HG02943 (cell line): Measurements from ENCODE around the gene TMEM212.
"Not testable (repeated sequence)": the region's sequence is repeated elsewhere in the genome, so short reads cannot be mapped to it uniquely, and the experiment has no call there.

Source experiments
- ATAC-seq: cut with Tn5 transposase; IDR thresholded peaks from one replicate; pipeline ENCODE4 v1.9.1; 2021; ENCODE audit warnings: mild to moderate bottlenecking, low read depth, moderate library complexity; ENCODE audit not compliant: unreplicated experiment

The TMEM212 gene

DNA sequence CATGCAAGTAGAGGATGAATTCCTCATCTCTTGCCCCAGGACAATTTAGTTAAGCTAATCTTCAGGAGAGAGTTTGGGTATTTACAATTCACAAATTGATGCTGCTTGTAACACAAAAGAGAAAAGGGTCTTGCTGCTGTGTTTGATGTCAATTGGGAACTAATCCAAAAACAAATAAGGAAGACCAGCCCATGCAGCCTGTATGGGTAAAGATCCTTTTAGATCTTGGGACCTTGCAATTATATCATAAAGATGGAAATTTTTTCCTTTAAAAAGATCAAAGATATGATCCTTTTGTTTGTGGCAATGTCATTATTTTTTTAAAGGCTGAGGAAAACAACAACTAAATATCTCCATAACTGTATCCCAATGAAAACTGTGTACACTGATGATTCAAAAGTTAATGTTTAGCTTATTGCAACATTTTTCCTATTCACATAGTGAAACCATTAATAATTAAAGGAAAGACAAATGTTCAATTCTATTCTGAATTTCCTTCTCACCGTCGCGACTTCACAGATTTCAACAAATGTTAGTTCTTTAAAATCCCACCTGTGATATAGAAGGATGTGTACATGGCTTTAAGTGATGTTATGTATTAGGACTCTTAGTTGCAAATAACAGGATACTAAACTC, 40.2 kb downstream of the TMEM212 start:
- ATAC-seq: no peak

DNA sequence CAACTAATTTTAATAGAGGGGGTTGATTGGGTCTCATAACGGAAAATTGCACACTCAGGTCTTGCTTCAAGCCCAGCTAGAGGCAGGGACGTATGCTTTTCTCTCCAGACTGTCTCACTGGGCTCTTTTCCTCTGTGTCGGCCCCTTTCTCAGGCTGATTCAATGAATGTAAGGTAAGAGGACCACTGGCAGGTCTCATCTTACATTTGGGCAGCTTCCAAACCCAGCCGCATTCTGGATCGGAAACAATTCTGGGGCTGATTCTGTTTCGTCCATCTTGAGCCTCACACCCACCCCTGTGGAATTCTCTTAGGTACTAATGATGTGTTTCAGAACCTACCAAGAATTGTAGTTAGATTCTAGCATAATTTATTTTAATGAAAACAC, 40.7 kb downstream of the TMEM212 start:
- no peak for ATAC-seq

DNA sequence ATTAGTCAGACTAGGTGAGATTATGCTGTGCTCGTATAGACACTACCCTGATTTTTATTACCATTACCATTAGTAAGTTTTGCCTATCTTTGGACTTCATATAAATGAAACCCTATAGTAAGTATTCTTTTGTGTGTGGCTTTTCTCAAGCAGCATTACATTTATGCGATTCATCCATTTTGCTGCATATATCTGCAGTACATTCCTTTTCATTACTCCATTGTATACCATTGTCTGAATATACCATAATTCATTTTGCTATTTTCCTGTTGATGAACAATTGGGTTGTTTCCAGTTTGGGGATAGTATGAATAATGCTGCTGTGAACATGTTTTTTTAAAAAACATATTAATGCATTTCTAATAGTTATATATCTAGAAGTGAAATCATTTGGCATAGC, 45.3 kb downstream of the TMEM212 start:
- ATAC-seq: no peak

DNA sequence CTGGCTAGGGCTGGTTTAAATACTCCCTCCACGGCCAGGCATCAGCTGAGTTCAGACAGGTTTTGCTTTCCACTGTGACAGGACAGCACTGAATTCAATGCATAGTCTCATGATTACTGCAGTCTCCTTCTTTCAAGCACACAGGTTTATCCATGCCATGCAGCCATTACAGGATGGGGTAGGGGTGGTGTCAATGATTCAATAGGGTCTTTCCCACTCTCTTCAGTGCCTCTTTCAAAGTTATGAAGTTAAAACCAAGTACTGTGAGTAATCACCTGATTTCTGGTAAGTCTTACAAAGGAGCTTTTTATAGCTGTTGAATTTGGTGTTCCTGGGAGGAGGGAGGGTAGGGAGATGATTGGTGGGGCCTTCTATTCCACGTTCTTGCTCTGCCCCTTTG, 47.2 kb downstream of the TMEM212 start:
- ATAC-seq: no peak

DNA sequence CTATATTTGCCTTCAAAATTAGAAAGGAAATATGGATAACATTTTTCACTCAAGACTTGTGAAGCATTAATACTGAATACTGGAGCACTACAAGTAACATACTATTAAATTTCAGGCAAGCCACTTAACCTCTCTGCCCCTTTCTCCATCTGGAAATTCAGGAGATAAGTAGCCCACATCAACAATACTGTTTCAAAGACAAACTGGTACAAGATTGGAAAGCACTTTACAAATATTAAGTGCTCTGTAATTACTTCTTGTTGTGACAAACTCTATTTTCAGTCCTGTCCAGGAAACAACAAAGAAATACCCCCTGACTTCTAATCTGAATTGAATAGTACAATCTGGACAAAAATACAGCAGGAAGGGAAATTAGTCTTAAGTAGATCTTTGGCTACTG, 49.3 kb downstream of the TMEM212 start:
- ATAC-seq: no peak

DNA sequence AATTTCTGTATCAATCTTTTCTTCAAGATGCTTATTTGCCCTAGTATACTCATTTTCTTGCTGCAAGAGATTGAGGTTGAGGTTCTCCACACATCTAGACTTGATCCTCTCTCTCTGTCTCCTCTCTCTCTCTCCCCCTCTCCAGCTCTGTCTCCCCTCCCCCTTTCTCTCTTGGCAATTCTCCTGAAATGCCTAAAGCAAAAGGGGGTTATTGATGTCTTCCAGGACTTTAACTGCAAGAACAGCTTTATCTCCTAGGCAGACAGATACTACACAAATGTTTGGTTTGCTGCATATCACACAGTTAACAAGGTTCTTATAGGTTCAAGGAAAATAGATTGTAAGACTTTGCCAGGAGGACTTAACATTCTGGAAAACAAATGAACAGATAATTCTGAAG, 52.1 kb downstream of the TMEM212 start:
- ATAC-seq: no peak

DNA sequence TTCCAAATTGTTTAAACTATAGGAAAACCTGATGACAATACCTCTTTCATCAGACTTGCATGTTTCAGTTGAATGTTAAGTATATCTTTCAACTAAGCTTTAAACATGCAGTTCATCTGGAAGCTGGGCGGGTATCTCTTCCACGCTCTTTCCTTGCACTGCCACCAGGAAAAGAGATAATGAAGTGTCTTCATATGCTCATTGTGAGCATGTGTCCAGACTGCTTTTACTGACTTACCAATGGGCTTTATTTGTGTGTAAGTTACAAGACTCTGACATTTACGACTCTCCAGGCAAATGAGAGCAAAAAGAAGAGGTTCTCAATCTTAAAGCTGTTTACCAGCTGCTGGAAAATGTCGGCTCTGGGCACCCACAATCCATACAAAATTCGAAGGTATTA, 52.8 kb downstream of the TMEM212 start:
- no peak for ATAC-seq

DNA sequence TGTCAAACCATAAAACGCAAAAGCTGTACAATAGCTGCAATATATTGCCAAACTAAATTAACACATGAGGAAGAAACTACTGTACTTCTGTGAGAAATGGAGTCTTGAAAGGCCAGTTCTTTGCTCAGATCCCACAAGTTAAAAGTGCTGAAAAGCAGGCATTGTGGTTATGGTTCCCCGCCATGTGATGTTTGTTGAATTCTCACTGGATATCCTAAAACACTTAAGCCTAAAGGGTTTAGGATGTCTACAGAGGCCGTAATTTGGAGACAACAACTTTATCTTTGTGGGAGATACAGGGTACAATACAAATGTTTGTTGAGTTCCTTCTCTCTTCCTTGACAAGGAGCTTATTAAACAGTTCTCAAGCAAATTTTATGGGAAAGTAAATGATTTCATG, 53.2 kb downstream of the TMEM212 start:
- no peak for ATAC-seq

DNA sequence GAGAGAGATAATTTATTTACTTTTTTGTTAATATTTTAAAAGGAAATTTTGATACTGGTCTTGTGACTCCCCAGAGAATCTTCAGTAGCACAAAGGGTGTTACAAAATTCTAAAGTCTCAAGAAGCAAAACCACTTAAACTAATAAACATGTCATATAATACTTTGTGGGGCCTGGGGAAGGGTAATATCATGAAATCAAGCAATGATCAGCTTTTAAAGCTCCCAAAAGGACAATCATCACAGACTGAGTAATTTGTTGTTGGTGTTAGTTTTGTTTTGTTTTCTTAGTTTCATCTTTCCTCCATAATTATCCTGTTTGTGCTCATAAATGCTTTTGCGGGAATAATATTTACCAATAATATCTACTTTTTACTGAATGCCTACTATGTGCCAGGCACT, 55.0 kb downstream of the TMEM212 start:
- no peak for ATAC-seq

DNA sequence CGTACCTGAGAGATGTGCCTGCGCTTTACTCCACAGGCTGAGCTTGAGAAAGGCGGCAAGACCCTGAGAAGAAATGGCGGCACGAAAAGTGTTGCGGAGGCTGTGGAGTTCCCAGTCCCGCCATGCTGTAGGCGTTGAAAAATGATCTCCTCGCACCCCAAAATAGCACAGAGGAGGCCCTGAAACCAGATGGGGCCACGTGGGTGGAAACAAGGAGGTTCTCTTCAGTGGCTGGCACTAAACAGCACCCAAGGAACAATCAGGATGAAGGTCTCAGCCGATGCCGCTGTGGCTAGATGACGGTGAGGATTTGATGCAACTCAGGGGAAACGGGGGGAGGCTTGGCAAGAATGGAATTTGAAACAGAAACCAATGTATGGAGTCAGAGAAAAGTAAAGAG, 57.3 kb downstream of the TMEM212 start:
- ATAC-seq: no peak

DNA sequence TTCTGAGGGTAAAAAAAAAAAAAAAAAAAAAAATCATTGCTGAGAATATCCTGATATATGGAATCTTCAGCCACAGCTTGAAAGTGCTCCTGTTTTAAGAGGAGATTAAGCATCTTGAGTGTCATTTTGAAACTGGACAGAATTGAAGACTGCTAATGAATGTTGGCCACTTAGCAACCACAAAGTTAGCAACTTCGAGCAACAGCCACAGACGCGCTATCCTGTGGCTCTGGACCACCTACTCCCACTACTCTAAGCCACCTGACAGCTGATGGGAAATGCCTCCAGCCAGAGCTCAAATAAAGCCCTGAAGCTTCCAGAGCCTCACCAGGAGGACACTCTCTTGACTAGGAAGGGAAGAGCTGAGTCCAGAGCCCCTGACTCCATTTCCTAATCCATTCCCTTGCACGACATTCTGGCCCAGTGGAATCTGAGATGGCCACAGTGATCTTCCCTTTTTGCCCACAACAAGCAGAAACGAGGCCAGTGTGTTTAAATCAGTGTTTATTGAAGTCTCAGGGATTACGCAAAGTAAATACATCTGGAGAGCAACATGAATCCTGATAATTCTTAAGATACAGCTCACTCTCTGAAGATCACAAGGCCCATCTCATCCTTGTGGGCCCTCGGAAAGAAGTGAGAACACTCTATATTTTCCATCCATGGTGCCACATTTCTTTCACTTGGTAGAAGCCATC, 58.6 kb downstream of the TMEM212 start:
- no peak for ATAC-seq

DNA sequence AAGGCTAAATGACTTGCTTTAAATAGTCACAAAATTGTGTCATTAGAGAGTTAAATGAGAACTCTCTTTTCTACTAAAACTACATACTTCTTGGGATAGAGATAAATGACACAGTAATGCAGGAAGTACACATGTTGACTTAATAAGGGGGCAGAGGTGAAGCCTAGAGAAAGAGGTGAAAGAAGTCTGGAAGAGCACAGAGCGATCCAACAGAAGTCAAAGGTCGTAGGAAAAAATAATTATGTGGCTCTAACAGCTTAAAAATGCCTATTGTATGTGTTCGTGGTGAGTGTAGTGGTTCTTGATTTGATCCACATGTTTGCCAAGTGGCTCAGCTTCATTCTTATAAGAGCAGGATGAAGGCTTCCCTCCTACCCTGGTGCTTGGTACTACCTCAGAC, 61.7 kb downstream of the TMEM212 start:
- ATAC-seq: no peak

DNA sequence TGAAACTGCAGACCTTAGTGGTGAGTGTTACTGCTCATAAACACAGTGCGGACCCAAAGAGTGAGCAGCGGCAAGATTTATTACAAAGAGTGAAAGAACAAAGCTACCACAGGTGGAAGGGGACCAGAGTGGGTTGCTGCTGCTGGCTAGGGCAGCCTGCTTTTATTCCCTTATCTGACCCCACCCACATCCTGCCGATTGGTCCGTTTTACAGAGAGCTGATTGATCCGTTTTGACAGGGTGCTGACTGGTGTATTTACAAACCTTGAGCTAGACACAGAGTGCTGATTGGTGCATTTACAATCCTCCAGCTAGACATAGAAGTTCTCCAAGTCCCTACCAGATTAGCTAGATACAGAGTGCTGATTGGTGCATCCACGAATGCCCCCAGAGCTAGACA, 63.4 kb downstream of the TMEM212 start:
- not testable (repeated sequence) for ATAC-seq

DNA sequence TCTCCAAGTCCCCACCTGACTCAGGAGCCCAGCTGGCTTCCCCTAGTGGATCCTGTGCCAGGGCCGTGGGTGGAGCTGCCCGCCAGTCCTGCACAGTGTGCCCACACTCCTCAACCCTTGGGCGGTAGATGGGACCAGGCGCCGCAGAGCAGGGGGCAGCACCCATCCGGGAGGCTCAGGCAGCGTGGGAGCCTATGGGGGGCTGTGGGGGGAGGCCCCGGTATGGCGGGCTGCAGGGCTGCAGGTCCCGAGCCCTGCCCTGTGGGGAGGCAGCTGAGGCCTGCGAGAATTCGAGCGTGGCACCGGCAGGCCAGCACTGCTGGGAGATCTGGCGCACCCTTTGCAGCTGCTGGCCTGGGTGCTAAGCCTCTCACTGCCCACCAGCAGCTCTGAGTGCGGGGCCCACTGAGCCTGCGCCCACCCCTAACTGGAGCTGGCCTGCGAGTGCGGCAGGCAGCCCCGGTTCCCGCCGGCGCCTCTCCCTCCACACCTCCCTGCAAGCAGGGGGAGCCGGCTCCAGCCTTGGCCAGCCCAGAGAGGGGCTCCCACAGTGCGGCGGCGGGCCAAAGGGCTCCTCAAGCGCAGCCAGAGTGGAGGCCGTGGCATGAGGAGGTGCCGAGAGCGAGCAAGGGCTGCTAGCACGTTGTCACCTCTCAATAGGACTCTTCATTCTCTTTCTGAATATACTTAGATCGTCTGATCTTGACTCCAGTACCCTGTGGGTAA, 64.0 kb downstream of the TMEM212 start:
- ATAC-seq: no peak

DNA sequence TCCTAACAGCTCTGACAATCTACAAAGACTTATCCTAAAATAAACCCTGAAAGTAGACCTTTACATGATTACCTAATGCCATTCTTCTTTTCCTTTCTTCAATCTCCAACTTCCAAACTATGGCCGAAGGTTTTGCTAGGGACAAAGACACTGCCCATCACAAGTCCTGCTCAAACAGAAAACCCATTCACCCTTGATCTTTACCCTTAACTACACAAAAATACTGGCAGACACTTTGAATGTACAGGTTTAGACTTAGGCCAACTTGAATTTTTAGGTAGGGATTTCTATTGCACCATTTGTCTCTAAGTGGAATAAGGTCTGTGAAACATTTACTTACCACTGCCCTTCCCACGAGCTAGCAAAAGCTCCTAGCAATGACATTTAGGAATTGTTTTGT, 64.6 kb downstream of the TMEM212 start:
- ATAC-seq: no peak

DNA sequence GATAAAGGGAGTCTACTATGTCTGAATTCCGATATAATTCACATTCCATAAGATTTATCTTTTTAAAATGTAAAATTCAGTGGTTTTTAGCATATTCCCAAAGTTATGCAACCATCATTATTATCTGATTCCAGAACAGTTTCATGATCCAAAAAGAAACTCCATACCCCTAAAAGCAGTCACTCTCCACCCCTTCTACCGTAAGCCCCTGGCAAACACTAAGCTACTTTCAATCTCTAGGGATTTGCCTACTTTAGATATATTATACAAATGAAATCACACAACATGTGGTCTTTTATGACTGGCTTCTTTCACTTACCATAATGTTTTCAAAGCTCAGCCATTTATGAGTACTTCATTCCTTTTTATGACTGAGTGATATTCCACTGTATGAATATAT, 65.6 kb downstream of the TMEM212 start:
- ATAC-seq: no peak
